Stimulated activated CD8-positive, alpha-beta memory T cell treated with anti-CD3 and anti-CD28 coated beads, Interleukin-7, amount 100 ng/mL, for 1 hour (primary cell): ENCODE data around the gene MRAP2.
"Not testable (repeated sequence)": the region's sequence is repeated elsewhere in the genome, so short reads cannot be mapped to it uniquely, and the experiment has no call there.

Experiments used
- DNase-seq, 2 donors: peaks; one replicate each; pipeline ENCODE4 v3.0.0-alpha.2; 2020; ENCODE audit warnings: low read depth in 2 of 2

MRAP2 gene

DNA sequence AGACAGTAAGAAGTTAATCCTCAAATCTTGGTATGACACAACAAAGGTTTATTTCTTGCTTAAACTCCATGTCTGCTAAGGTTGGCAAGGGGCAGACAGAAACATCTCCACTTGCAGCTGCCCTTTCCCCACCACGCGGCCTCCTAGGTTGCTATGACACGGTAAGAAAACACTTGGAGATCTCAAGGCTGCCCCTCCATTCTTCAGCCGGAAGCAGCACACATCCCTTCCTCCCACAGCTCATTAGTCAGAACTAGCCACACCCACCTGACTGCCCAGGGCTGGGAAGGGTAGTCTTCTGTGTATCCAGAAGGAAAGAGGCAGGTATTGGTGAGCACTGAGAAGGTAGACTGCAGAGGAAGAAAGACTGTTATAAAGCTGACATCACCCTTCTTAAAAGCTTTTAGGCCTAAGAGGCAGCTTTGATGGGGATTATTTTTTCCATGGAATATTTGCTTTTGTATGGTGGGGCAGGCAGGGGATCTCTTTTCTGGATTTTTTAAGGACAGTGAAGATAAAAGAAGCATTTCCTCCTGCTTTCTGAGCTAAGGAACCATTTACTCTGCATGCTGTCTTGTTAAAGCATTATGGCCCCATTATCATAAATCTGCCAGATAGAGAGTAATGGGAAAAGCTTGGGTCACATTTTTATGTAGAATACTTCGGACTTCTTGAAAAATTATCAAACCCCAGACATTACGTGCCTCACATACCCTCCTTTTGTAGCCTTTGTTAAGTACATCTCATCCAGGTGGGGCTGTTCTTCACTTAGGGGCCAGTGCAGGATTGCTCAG, 41.6 kb downstream of the MRAP2 start:
- DNase-seq: no peak

DNA sequence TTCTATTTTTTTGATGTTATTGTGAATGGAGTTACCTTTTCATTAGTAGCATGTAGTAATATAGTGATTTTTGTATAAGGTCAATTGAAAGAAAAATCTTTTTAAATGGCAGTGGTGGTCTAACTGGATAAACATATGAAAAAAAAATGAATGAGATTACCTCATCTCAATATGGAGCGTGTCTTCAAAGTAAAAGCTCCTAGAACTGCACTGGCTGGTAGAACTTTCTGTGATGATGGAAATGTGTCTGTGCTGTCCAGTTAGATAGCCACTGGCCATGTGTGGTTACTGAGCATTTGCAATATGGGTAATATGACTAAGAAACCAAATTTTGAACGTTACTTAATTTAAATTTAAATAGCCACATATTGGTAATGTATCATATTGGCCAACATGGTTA, 44.1 kb downstream of the MRAP2 start:
- DNase-seq: no peak

DNA sequence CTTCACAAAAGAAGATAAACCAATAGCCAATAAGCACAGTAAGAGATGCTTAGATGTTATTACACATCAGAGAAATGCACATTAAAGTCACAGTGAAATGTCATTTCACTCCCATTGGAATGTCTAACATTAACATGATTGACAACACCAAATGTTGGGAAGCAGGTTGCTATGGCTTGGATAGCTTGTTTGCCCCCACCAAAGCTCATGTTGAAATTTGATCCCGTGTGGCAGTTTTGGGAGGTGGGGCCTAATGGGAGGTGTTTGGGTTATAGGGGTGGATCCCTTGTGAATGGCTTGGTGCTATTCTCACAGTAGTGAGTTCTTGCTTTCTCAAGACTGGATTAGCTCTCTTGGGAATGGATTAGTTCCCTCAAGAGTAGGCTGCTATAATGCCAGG, 44.8 kb downstream of the MRAP2 start:
- no peak for DNase-seq

DNA sequence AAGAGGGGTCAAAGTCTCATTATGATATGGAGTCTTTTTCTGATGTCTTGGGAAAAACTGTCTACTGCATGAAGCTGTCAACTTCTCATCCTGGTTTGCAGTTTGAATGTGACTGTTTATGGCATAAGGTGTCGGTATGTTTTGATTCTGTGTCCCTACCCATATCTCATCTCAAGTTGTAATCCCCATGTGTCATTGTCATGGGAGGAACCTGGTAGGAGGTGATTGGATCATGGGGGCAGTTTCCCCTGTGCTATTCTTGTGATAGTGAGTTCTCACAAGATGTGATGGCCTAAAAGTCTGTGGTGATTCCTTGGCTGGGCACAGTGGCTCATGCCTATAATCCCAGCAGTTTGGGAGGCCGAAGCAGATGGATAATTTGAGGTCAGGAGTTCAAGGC, 47.6 kb downstream of the MRAP2 start:
- DNase-seq: no peak

DNA sequence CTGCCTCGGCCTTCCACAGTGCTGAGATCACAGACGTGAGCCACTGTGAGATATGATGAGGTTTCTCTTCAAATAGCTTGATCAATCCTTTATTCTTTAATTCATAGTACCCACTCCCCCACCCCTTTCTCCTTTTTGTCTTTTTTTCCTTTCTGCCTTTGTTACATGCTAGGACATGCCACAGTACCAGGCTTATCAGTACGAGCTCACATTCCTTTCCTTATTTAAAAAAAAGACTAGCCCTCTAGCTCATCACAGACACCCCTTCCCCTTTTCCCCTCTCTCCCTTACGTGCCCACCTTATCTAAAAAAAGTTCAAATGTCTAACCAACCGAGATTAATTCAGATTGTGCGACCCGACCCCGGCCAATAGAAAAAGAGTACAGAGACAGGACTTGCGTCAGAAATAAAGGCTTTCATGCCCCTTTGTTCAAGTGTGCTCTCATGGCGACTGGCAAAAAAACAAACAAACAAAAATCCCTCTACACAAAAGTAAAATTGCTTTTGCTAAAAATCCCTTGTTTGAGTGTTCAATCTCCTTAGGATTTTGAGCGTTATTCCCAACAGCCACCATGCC, 49.2 kb downstream of the MRAP2 start:
- no peak for DNase-seq

DNA sequence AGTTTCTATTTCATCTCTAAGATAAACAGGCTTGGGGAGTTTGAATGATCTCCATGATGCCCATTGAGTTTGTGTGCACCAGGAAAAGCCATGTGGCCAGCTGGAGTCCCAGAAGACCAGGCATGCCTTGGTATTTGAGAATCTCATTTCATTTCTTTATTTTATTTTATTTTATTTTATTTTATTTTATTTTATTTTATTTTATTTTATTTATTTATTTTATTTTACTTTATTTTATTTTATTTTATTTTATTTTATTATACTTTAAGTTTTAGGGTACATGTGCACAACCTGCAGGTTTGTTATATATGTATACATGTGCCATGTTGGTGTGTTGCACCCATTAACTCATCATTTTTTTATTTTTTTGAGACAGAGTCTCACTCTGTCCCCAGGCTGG, 51.1 kb downstream of the MRAP2 start:
- DNase-seq: not testable (repeated sequence)

DNA sequence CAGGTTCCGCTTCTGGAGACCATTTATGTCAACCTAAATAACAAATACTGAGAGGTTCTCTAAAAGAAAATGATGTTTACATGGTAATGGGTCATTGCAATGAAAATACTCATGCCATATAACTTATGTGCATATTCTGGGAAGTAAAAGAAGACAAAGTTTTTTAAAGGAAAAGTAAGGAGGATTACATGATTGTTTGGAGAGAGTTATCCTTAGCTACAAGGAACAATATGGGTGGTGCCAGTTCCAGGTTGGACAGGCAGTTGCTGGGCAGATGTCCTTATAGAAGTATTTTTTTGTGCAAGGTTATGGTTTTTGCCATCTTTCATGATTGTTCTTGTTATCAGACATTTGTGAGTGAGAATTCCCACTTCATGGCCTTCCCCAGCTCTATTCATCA, 52.5 kb downstream of the MRAP2 start:
- DNase-seq: no peak

DNA sequence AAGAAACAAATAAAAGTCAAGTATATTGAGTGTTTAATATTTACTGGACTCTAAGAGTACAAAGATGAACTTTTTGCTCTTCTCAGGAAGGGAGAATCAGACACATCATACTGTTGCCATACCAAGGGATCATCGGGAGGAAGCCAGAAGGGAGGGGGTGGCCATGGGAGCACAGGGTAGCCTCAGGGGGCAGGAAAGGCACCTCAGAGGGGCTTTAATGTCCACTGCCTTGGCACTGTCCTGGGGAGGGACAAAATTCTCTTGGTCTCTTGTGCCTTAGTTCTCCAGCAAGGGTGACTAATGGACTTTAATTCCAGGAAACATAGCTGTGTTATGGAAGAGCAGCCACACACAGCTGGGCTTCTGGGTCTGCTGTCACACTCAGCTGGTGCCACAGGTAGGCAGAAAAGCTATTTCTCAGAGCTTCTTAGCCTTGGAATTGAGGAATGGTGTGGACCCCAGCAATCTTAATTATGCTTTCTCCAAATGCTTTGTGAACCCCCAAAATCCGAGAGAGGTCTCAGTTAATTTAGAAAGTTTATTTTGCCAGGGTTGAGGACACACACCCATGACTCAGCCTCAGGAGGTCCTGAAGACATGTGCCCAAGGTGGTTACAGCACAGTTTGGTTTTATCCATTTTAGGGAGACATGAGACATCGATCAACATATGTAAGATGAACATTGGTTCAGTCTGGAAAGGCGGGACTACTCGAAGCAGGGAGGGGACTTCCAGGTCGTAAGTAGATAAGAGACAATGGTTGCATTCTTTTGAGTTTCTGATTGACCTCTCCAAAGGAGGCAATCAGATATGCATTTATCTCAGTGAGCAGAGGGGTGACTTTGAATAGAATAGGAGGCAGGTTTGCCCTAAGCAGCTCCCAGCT, 53.2 kb downstream of the MRAP2 start:
- DNase-seq: no peak

DNA sequence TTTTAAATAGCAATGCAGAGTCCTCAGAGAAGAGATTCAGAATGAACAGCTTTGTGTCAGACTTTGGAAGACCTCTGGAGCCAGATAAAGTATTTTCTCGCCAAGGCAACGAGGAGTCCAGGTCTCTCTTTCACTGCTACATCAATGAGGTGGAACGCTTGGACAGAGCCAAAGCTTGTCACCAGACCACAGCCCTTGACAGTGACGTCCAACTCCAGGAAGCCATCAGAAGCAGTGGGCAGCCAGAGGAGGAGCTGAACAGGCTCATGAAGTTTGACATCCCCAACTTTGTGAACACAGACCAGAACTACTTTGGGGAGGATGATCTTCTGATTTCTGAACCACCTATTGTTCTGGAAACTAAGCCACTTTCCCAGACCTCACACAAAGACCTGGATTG, 55.5 kb downstream of the MRAP2 start:
- no peak for DNase-seq

DNA sequence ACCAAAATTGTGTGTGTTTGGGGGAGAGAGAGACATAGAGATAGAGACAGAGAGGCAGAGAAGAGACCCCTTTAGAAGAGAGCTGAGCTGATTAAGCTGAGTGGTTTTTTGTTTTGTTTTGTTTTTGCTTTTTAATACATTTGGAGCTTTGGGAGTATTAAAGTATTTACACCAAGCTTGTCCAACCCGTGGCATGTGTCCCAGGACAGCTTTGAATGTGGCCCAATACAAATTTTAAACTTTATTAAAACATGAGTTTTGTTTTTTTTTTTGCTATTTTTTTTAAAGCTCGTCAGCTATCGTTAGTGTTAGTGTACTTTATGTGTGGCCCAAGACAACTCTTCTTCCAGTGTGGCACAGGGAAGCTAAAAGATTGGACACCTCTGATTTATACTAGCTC, 56.0 kb downstream of the MRAP2 start:
- no peak for DNase-seq

DNA sequence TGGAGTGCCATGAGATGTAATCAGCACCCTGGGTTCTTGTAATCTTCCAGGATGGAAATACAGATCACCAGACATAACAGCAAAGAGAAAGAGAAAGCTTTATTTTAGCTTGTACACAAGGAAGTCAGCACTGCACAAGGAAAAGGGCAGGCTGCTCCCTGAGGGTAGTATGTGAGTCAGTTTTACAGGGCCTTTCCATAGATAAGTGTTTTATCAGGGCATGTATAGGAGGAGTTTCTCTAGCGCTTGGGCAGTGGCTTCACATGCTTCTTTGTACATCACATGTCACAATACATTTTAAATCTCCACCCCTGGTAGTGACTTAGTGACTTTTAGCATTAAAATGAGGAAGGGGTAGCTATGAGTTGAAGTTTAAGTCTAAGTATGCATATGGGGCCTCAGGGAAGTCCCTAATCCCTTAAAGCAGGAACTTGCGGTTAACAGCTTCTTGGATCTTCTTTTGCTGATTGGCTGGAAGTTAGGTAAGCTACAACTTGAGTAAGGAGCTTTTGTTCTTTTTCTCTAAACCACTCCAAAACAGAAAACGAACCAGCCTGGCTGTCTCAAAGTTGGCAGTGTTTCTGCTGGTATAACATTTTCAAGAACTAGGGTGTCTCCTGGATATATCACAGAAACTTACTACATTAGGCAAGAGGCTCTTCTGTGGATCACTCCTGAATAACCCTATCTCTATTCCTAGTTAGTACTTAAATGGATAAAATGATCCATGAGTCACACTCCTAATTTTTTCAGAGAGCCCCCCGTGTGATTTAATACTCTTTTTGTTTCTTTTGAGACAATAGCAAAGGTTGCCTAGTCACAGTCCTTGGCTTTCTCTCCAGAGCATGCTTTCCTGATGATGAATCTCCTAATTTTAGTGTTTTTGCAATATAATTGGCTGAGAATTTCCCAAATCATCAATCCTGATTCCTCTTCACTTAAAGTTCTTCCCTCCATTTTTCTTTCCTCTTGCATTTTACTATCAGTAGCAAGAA, 60.2 kb downstream of the MRAP2 start:
- DNase-seq: no peak

DNA sequence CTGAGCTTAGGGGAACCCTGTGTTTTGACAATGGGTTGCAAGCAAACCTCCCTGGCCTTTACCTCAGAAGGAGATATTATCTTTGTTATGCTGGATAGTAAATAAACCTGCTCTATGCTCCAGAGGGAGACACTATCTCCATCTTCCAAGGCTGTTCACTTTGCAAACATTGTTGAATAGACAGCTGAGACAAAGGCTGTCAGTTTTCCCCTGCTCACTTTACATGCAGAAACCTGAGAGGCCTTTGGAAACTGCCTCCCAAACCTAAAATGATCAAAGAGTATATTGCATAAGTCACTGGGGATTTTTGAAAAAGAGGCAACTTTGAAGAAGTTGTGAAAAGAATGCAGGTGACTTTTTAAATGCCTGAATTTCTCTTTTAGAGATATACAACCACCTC, 61.6 kb downstream of the MRAP2 start:
- no peak for DNase-seq

DNA sequence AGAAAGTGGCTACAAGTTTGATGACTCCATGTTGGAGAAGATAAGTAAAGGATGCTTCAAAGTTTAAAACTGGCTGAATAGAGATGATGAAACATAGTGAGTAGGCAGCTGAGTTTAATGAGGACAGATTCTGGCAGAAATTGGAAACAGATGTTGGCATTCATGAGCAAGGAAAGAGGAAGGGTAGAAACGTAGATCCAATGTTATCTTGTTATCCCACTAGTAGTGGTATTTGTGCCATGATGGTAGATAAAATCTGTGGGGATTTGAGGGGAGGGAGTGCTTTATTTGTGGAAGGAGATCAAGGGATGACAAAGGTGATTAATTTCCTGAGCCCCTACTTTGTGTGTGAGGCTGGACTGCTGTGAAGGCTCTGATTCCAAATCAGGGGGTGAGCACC, 69.5 kb downstream of the MRAP2 start:
- no peak for DNase-seq

DNA sequence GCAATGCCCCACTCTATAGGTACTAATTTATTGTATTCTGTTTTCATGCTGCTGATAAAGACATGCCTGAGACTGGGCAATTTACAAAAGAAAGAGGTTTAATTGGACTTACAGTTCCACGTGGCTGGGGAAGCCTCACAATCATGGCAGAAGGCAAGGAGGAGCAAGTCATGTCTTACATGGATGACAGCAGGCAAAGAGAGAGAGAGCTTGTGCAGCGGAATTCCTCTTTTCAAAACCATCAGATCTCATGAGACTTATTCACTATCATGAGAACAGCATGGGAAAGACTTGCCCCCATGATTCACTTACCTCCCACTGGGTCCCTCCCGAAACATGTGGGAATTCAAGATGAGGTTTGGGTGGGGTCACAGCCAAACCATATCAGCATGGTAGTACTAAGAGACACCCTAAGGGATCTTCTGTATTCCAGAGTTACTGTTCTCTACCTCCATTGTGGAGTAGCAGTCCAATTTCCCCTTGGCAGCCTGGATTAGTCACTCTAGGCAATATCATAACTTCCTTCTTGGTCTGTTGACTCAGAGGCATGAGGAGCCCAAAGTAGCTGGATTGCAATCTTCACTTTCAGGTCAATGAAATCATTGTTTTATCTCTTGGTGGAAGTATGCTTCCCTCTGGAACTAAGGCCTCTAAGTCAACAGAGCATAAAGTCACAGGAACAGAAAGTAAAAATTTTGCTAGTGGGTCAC, 71.8 kb downstream of the MRAP2 start:
- not testable (repeated sequence) for DNase-seq

DNA sequence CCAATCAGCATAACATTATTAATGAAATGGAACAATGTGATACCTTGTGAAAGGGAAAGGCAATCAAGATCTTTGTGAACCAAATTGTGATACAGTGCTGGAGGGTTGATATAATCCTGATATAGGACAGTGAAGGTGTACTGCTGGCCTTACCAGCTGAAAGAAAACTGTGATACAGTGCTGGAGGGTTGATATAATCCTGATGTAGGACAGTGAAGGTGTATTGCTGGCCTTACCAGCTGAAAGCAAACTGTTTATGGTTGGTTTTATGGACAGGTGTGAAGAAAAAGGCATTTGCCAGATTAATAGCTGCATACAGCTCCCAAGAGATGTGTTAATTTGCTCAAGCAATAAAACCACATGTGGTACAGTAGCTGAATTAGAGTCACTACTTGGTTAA, 73.9 kb downstream of the MRAP2 start:
- no peak for DNase-seq

DNA sequence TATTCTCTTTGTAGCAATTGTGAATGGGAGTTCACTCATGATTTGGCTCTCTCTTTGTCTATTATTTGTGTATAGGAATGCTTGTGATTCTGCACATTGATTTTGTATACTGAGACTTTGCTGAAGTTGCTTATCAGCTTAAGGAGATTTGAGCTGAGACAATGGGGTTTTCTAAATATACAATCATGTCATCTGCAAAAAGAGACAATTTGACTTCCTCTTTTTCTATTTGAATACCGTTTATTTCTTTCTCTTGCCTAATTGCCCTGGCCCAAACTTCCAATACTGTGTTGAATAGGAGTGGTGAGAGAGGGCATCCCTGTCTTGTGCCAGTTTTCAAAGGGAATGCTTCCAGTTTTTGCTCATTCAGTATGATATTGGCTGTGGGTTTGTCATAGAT, 77.8 kb downstream of the MRAP2 start:
- DNase-seq: not testable (repeated sequence)

DNA sequence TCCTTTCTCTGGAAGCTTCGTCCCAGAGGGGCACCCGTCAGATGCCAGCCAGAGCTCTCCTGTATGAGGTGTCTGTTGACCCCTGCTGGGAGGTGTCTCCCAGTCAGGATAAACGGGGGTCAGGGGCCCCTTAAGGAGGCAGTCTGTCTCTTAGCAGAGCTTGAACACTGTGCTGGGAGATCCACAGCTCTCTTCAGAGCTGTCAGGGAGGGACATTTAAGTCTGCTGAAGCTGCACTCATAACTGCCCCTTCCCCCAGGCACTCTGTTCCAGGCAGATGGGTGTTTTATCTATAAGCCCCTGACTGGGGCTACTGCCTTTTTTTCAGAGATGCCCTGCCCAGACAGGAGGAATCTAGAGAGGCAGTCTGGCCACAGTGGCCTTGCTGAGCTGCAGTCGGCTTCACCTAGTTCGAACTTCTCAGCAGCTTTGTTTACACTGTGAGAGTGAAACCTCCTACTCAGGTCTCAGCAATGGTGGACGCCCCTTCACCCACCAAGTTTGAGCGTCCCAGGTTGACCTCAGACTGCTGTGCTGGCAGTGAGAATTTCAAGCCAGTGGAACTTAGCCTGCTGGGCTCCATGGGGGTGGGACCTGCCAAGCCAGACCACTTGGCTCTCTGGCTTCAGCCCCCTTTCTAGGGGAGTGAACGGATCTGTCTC, 81.5 kb downstream of the MRAP2 start:
- DNase-seq: not testable (repeated sequence)

DNA sequence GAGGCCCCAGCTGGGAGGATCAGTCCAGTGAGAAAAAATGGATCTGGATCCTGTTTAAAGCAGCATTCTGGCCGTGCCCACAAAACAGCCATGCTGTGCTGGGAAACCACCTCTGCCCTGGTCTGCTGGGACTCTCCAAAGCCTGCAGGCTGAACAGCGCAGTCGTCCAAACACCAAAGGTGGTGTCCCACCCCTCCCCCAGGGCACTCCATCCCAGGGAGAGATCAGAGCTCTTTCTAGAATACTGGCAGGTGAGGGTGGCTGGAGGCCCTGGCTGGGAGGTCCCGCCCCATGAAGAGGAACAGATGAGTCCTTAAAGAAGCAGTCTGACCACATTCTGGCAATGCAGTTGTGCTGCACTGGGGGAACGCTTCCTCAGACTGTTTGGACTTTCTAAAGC, 84.6 kb downstream of the MRAP2 start:
- DNase-seq: no peak

DNA sequence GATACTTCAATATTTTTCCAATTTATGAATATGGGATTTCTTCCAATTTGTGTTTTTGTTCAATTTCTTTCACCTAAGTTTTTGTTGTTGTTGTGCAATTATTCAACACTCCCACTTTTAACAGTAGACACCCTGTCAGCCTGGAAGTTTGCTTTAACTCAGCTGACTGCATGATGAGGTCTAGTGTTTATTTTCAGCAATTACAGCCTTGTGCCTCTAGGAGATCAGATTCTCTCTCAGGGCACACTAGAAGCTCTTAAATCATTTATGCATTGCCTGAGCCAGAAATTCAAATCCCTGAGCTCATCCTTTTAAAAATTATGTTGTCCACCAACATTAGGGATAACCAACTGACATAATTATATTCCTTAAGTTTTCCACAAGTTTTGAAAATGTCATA, 85.7 kb downstream of the MRAP2 start:
- DNase-seq: no peak

DNA sequence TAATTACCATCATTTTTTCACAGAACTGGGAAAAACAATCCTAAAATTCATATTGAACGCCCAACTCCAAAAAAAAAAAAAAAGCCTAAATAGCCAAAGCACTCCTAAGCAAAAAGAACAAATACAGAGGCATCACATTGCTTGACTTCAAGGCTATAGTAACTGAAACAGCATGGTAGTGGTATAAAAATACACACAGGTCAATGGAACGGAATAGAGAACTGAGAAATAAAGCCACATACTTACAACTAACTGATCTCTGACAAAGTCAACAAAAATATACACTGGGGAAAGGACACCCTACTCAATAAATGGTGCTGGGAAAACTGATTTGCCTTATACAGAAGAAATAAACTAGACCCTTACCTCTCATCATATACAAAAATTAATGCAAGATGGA, 89.6 kb downstream of the MRAP2 start:
- DNase-seq: no peak
